SK-N-SH (cell line): ENCODE data around the gene IFI27L1.

Source experiments
- CHD2 ChIP-seq: fragments of 150-350 bp; IDR thresholded peaks from 2 replicates; pipeline ENCODE4 v1.6.1; 2018; ENCODE audit warnings: low read length; ENCODE audit not compliant: partially characterized antibody
- CTCF ChIP-seq: fragments of 200-600 bp; sonication (generic); IDR thresholded peaks from 2 replicates; pipeline ENCODE4 v1.6.1; 2017; ENCODE audit warnings: antibody characterized with exemption, mild to moderate bottlenecking, moderate library complexity
- MAX ChIP-seq: IDR thresholded peaks from 2 replicates; pipeline ENCODE4 v1.4.0; 2012; ENCODE audit warnings: low read depth
- POLR2AphosphoS5 ChIP-seq: IDR thresholded peaks from 2 replicates; pipeline ENCODE4 v1.6.1; 2012; ENCODE audit warnings: low read depth, low read length
- SMC3 ChIP-seq: IDR thresholded peaks from 2 replicates; pipeline ENCODE4 v1.6.1; 2012; ENCODE audit warnings: low read depth, low read length, improper control_type of control experiment
- TCF12 ChIP-seq: IDR thresholded peaks from 2 replicates; pipeline ENCODE4 v1.4.0; 2012

GRCh38 chr14:94119071-94119470, 38.0 kb downstream of the IFI27L1 start:
- TF ChIP-seq CTCF: no peak
- no peak for TF ChIP-seq CHD2
- no peak for TF ChIP-seq MAX
- TF ChIP-seq TCF12: no peak
- TF ChIP-seq SMC3: no peak
- no peak for TF ChIP-seq POLR2AphosphoS5
